Brain microvascular endothelial cell (primary cell): ENCODE measurements around the gene ASCL5.

Experiments
- DNase-seq: peaks from one replicate; pipeline ENCODE4 v3.0.0-alpha.2; 2020
- H3K27ac ChIP-seq: fragments of 250-450 bp; sonication (Bioruptor Pico); 2 replicates; pipeline ENCODE4 v1.5.1; 2020; ENCODE audit warnings: mild to moderate bottlenecking, moderate library complexity
- H3K27me3 ChIP-seq: fragments of 250-450 bp; sonication (Bioruptor Pico); replicated peaks from 2 replicates; pipeline ENCODE4 v1.5.1; 2020; ENCODE audit warnings: mild to moderate bottlenecking
- H3K36me3 ChIP-seq: fragments of 250-450 bp; sonication (Bioruptor Pico); replicated peaks from 2 replicates; pipeline ENCODE4 v1.5.1; 2020; ENCODE audit warnings: mild to moderate bottlenecking
- H3K4me3 ChIP-seq: 2 replicates; pipeline ENCODE4 v1.5.1; 2011; ENCODE audit warnings: low read depth, mild to moderate bottlenecking, control low read depth, low read length, moderate library complexity
- CTCF ChIP-seq: IDR thresholded peaks from 2 replicates; pipeline ENCODE4 v1.5.1; 2011; ENCODE audit warnings: low read depth, mild to moderate bottlenecking, moderate library complexity, low read length, control low read depth, inconsistent platforms; ENCODE audit errors: missing control alignments
- in situ Hi-C: cut with HindIII; loops from 2 replicates; pipeline ENCODE4 v1.10.0; 2017; ENCODE audit warnings: low sequenced_read_pairs, low pct_ligation_motif_present

The ASCL5 gene

GRCh38 chr1:201111156-201111555 is 15.8 kb downstream of the ASCL5 start:
- DNase-seq, result no peak
- no peaks in the 10 kb centered on the region for H3K27me3 ChIP-seq
- no peak for TF ChIP-seq CTCF
- H3K27ac ChIP-seq, result no peak overlapping the region
- no peaks in the 10 kb centered on the region for H3K36me3 ChIP-seq
- in situ Hi-C loops, result no loop called here
- no peak overlapping the region for H3K4me3 ChIP-seq

DNA sequence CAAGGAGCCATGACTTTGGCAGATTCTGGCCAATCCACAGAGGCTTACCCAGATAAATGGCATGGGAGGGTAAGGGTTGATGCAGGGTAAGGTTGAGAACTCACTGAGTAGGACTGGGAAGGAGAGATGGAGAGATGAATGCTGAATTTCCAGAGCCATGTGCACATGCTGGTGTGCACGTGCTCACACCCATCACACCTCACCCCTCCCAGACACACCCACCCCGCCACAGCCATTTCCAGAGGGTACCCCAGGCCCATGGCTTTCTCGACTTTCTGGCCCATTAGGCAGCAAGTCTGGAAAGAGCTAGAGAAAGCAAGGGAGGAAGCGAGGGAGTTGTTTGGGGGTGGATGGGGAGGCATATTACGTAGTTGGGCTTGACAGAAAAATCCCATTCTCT is 16.4 kb downstream of the ASCL5 start:
- no peak overlapping the region for H3K27ac ChIP-seq
- H3K27me3 ChIP-seq, result no peaks in the 10 kb centered on the region
- DNase-seq, result no peak
- in situ Hi-C loops, result no loop called here
- TF ChIP-seq CTCF, result no peak
- H3K4me3 ChIP-seq, result no peak overlapping the region
- H3K36me3 ChIP-seq, result no peaks in the 10 kb centered on the region

GRCh38 chr1:201110138-201110537 is 16.8 kb downstream of the ASCL5 start:
- no peak for TF ChIP-seq CTCF
- no peaks in the 10 kb centered on the region for H3K36me3 ChIP-seq
- no peak overlapping the region for H3K27ac ChIP-seq
- no peak for DNase-seq
- no peaks in the 10 kb centered on the region for H3K27me3 ChIP-seq
- in situ Hi-C loops, result no loop called here
- no peak overlapping the region for H3K4me3 ChIP-seq

- Histone ChIP-seq H3K36me3 (no peaks in the 10 kb centered on the region), H3K4me3 (no peak overlapping the region), H3K27ac (no peak overlapping the region), H3K27me3 (no peaks in the 10 kb centered on the region)
- no peak for TF ChIP-seq CTCF
- DNase-seq, result no peak
- in situ Hi-C loops, result no loop called here
Measured at GRCh38 chr1:201109651-201110050, 17.3 kb downstream of the ASCL5 start.

DNA sequence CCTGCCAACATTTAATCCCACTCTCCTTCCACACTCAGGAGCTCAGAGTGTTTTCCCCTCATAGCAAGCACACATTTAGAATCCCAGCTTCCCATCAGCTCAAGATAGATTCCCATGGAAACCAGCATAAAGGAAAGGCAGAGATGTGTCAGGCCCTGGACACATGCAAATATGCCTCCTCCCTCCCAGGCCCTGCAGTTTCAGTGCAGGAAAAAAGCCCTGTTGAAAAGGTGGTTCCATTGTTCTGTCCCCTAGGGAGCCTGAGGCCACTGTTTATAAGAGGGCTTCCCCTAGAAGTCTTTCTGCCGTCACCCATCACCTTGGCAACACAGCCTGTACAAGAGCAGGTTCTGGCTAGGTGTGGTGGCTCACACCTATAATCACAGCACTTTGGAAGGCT is 18.4 kb downstream of the ASCL5 start:
- no peak overlapping the region for H3K4me3 ChIP-seq
- H3K27me3 ChIP-seq, result no peaks in the 10 kb centered on the region
- DNase-seq, result no peak
- no peaks in the 10 kb centered on the region for H3K36me3 ChIP-seq
- in situ Hi-C loops, result no loop called here
- no peak for TF ChIP-seq CTCF
- no peak overlapping the region for H3K27ac ChIP-seq

DNA sequence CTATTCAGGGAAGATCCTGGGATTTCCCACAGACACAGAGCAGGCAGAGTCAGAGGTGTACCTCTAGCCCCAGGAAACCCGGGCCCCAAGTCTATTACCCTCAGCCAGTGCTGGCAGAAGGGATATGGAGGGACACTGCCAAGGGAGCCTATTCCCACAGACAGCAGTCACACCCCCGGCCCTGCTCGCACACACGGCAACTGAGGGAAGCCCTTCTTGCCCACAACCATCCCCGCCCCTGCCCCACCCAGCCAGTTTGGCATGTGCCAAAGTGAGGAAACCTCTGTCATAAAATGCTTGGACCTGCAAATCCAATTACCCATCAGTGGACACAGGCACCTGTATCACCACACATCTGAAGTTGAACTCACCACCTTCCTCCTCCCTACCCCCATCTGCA is 21.3 kb downstream of the ASCL5 start:
- Histone ChIP-seq H3K27me3 (no peaks in the 10 kb centered on the region), H3K27ac (no peak overlapping the region), H3K36me3 (no peaks in the 10 kb centered on the region), H3K4me3 (no peak overlapping the region)
- no peak for TF ChIP-seq CTCF
- no peak for DNase-seq
- in situ Hi-C loops, result no loop called here
